GM18499 (cell line): ENCODE results near the gene GFOD1.
"Not testable (repeated sequence)": the region's sequence is repeated elsewhere in the genome, so short reads cannot be mapped to it uniquely, and the experiment has no call there.

Experiments used
- ATAC-seq: cut with Tn5 transposase; IDR thresholded peaks from one replicate; pipeline ENCODE4 v1.9.1; 2021; ENCODE audit warnings: moderate number of reproducible peaks; ENCODE audit not compliant: insufficient read depth, unreplicated experiment

Gene GFOD1

GRCh38 chr6:13512900-13513299, 25.5 kb upstream of the GFOD1 start:
- no peak for ATAC-seq

- no peak for ATAC-seq
Observed at GRCh38 chr6:13511913-13512717, 24.7 kb upstream of the GFOD1 start.

GRCh38 chr6:13511141-13511571, 23.8 kb upstream of the GFOD1 start:
- not testable (repeated sequence) for ATAC-seq

GRCh38 chr6:13510433-13510832, 23.0 kb upstream of the GFOD1 start:
- ATAC-seq, result not testable (repeated sequence)

- ATAC-seq, result no peak
Observed at GRCh38 chr6:13508711-13509705, 21.6 kb upstream of the GFOD1 start.

GRCh38 chr6:13507306-13507860, 20.0 kb upstream of the GFOD1 start:
- no peak for ATAC-seq

GRCh38 chr6:13505345-13505734, 17.9 kb upstream of the GFOD1 start:
- ATAC-seq, result no peak

- no peak for ATAC-seq
Observed at GRCh38 chr6:13504611-13505344, 17.4 kb upstream of the GFOD1 start.

- ATAC-seq, result no peak
Observed at GRCh38 chr6:13500915-13501314, 13.5 kb upstream of the GFOD1 start.

- ATAC-seq, result no peak
Observed at GRCh38 chr6:13500264-13500663, 12.9 kb upstream of the GFOD1 start.

GRCh38 chr6:13496513-13497190, 9.3 kb upstream of the GFOD1 start:
- ATAC-seq, result no peak

- no peak for ATAC-seq
Observed at GRCh38 chr6:13495818-13496217, 8.4 kb upstream of the GFOD1 start.

- ATAC-seq, result no peak
Observed at GRCh38 chr6:13495112-13495776, 7.8 kb upstream of the GFOD1 start.

- no peak for ATAC-seq
Observed at GRCh38 chr6:13494137-13494536, 6.7 kb upstream of the GFOD1 start.

- no peak for ATAC-seq
Observed at GRCh38 chr6:13493147-13493546, 5.7 kb upstream of the GFOD1 start.

GRCh38 chr6:13492357-13492756, 5.0 kb upstream of the GFOD1 start:
- ATAC-seq, result no peak

- ATAC-seq, result no peak
Observed at GRCh38 chr6:13491538-13491937, 4.1 kb upstream of the GFOD1 start.

- ATAC-seq, result no peak
Observed at GRCh38 chr6:13490402-13490801, 3.0 kb upstream of the GFOD1 start.

- no peak for ATAC-seq
Observed at GRCh38 chr6:13488896-13489237, 1.5 kb upstream of the GFOD1 start.
